ENCODE measurements around the gene NOLC1.

Gene NOLC1

DNA sequence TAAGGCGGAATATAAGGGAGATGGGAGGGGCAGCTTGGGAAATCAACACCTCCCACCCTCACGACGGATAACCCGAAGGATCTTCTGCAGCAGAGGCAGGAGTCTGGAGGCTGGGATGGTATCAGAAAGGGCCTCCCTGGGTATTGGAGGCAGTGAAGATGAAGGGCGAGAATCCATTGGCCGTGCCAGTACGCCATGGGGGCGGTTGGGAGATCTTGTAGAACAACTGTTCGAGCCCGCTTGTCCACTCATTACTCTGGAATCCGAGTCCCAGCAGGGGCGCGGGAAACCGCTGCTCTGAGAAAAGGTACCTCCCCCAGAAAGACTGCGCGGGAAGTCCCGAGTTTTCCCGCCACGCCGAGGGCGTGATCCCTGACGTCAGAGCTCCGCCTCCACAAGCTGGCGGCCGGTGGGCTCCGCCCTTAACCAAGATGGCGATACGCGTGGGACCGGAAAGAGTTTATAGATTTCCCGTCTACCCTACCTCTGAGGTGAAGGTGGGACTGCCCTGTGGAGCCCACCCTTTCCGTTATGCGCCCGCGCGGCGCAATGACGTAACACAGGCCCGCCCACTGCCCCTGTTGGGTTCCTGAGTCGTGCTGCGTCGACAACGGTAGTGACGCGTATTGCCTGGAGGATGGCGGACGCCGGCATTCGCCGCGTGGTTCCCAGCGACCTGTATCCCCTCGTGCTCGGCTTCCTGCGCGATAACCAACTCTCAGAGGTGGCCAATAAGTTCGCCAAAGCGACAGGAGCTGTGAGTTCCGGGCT is at the start of gene NOLC1:
NOLC1 (plus strand) TSS at position 616 of the 771 bp plus-strand sequence; CDS start at position 638, 22 bp downstream.
- DNase-seq, result peak; percentile 92

DNA sequence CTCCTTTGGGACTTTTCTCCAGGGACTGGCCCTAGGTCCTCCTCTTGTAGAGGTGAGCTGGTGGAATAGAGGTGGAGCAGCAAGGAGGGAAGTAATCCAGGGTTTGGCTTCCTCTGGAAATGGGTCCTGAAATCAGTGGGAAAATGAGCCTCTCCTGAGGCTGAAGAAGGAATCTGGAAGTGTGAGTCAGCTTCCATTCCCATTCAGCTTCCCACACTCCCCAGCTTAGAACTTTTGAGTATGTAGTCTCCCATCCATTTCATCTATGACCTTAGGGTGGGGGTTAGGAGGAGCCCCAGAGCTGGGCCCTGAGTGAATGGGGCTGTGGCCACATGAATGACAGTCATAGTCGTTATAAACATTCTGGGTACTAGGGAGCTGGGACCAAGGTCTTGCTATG is 49.8 kb upstream of the NOLC1 start:
- DNase-seq, result no peak

DNA sequence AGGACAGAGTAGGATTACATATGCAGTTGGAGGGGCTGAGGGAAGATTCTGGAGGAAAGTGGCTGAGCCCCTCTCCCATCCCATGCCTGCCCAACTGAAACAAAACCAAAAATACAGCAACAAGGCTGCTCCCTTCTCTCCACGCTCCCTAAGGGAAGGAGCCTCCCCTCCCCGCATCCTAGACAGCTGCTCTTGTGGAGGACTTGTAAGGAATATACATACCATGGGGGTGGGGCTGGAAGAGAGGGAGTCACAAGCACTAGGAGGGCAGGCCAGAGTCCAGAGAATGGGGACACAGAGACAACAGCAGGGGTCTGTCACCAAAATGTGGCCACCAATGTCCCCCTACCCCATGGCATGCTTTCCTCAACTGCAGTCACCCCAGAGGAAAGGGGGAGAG is 45.2 kb upstream of the NOLC1 start:
- DNase-seq, result no peak

DNA sequence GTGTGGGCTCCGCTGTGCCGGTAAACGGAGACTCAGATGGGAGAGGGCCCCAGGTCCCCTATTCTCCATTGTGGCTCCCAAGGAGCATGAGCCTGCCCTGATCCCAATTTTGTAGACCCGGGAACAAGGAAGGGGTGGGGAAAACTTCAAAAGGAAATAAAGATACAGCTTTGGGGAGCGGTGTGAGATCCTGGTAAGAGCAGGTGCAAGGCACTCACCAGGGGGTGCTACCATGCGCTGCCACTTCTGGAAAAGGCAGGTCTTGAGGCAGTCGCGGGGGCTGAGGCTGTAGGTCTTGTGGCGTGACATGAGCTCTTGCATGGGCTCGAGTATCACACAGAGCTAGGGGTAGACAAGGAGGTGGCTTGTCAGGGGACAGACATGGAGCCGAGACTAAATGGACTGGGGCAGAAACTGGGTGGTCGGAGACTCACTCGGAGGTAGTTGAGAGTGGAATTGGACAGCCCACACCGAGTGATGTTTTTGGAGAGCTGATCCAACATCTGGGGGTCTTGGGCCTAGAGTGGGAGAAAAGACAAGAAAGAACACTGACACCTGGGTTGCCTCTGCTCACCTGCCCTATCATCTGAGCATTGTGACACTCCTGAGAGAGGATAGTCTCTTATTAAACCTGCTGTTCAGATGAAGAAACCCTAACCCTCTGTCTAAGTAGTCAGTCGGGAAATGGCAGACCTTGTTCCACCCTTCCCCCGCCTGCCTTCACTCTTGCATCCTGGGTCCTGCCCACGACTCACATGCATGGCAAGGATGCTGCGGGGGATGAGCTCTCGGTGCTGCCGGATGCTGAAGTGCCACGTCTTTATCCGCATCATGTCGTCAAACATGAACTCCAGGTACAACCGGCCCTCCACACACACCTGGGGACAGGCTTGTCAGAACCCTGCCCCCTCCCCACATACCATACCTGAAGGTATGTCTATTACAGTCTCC is 42.7 kb upstream of the NOLC1 start:
- no peak for DNase-seq

DNA sequence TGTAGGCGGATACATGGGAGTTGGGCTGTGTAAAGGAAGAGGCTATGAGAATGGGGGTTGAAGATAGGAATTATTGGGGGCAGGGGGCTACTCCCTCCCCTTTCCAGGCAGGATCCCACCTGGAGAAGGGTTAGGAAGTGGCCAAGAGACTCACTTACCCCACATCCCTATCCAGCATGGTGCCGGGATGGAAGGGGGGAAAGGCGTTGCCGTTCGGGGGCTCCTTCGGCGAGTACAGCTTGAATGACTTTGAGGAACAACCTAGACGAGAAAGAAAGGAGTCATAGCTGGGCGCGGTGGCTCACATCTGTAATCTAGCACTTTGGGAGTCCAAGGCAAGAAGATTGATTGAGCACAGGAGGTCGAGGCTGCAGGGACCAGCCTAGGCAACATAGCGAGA is 40.9 kb upstream of the NOLC1 start:
- no peak for DNase-seq

DNA sequence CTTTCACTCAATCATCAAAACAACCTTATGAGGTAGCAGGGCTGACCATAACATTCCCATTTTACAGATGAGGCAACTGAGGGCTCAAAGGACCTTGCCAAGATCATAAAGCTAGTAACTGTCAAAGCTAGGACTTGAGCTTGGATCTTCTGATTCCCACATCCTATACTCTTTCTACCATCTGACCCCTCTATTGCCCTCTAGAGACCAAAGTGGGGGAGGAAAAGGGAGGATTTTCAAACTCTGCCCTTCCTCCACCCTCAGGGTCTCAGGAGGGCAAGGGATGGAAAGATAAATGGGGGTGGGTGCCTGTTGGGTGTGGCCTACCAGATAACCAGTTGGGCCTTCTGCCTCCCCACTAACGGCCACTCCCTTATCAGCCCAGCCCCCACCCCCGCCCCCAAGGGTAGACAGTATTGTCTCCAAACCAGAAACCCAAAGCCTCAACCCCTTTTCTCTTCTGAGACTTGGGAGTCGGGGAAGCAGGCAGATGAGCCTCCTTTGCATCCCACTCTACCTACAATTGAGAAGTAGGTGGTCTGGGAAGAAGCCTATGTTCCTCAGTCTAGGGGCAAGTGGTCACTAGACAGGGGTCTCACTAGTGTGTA is 39.9 kb upstream of the NOLC1 start:
- DNase-seq, result no peak

DNA sequence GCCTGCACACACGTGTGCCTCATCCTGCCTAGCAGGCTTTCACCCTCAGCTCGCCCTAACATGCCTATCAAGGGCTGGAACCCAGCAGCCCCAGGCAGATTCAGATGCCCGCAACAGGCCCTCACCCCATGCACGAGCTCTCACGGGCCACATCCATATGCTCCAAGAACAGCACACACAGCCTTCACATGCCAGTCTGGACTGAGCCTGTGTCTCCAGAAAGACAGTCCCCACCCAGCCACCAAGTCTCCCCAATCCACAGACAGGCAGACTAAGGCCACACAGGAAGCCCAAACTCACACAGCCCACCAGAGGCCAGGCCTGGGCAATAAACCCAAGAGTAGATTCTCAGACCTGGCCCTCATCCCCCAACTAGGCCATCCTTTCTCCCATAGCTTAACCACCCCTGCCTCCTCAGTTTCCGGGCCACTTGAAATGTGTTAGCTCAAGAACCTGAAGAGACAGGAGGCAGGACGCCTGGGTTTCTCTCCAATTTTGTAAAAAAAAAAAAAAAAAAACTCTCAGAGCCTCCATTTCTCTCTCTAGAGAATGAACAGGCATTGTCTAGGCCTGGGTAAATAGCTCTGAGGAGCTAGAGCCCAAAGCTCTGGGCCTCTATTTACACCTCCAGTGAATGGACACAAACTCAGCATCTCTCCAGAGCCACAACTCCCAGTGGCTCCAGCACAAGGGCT is 38.8 kb upstream of the NOLC1 start:
- DNase-seq, result peak; percentile 14

DNA sequence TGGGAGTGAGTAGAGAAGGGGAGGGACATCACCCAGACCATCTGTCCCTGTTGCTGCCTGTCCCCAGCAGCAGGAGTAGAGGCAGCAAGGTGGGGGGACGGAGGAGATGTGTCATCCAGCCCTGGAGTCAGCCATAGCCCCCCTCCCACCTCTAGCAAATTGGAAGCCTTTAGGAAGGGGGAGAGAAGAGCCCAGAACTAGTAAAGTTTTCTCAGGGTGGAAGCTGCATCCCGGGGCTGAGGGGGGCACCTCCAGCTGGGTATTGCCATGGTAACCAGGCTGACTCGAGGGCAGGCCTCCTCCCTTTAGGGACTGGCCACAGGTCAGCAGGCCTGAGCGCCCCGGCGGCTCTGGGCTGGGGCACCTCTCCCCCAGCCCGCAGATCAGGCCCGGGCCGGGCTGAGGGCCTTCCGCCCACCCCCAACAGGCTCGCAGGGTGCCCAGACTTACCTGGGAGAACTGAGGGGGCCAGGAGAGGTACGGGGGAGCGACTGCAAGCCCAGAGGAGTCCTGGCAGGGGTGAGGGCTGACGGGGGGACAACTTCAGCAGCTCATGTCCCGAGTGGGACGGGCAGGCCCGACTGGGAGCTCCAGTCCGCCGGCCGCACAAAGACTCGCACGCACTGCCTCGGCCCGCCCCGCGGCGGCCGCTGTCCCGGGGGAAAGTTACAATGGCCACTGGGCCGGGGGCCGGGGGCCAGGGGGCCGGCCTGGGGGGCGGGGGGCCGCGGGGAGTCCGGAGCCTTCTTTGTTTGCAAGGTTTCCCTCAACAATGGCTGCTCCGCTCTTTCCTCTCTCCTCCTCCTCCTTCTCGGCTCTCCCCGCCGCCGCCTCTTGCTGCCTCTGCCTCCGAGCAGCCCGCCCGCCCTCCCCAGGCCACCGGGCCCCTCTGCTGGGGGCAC is 38.0 kb upstream of the NOLC1 start:
- no peak for DNase-seq

DNA sequence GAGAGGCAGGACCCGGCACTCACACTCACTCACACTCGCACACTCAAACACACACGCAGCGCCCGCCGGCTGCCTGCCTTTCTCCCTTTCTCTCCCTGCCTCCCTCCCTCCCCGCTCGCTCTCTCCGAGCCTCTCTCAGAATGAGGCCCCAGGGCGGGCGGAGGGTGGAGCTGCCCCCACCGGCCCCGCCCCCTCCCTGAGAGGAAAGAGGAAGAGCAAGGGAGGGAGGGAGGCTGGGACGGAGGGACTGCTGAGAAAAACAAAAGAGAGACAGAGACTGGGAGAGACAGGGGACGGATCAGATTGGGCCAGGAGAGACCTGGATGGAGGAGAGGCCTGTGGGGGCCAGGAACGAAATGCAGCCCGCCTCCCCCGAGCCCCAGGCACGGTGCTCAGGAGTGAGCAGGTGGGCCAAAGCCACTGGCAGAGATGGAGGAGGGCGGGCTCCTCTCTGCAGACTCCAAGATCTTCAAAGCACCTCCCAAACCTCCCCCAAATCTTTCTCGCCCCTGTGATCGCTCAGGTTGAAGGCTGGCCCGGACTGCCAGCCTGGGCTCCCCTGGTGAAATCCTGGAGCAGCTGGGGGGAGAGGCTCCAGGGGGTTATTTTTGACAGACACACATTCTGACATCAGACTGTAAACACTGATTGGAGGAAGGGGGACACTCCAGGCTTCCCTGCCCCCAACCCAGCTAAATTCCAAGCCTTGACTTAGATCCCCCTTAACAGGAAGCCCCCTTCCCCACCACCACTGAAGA is 37.1 kb upstream of the NOLC1 start:
- peak; percentile 67 for DNase-seq

DNA sequence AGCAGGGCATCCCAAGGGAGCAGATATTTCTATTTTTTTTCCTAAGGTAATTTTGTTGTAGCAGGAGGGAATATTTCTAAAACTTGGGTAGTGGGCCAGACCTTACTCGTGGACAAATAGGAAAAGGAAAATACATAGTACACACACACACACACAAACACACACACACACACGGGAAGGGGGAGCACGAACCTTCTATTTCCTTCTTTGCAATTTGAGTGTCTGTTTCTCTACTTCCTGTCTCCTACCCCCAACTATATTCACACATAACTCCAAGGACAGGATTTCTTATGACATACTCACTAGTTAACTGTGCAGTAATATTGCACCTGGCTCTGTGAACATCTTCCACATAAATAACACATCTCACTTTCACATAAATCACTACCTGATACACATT is 36.4 kb upstream of the NOLC1 start:
- DNase-seq, result peak; percentile 20

DNA sequence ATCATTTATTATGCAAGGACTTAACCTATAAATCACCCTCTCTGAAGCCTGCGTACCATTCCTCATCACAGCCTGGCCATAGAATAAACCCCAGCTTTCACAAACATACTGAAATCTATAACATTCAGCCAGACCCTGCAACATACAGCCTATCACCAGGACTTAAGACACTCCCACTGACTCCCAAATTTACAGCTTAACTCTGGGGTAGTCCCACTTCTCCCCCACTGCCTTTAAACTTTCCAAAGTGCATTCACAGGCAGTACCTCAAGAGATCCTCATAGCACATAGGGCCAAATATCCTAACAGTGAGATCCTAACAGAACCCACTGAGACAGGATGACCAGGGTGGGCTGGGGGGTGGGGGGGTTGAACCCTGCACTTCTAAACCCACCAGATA is 35.5 kb upstream of the NOLC1 start:
- no peak for DNase-seq

DNA sequence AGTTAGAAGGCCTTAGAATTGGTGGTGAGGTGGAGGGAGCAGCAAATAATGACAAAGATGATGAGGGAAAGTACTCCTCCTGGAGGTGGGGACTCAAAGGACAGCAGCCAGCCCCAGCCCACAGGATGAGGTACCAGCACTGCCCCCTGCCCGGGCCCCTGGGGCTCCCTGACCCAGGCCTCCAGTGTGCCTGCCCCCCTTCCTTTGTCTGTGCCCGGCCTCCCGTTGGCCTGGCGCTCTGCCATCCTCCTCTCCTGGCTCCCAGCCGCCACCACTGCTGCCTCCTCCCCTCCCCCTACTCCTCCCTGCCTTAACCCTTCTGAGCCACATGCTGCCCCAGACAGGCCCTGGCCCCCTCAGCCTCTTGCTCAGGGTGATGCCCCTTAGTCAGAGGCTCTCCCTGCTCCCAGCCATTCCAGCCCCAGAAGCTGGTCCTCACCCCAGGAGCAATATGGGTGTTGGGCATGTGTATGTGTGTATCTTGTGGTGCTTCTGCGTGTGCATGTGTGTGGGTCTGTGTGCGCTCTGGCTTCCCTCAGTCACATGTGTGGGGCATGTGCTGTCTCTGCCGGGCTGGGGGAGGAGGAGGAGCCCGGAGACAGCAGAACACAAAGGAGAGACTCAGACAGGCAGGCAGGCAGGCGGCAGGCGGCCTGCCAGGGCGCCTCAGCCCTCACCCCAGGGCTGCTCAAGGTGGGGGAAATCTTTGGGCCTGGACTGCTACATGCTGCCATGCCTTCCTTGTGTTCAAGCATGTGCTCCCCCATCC is 34.6 kb upstream of the NOLC1 start:
- DNase-seq, result peak; percentile 53

DNA sequence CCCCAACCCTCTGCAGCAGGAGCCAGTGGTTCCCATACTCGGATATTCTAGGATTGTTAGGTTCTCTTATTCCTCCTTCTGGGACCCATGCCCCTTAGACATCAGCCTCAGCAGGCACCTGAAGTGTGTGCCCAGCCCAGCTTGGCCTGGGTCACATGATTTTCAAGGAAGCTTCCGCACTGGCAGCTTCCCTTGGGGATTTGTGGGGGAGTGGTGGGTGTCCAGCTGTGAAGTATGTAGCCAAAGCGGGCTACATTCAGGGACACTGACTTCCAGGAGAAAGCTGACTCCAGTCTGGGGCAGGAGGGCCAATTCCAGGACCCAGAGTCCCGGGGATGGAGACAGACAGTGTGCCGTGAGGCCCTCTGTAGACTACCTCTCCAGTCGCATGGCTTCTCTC is 33.3 kb upstream of the NOLC1 start:
- DNase-seq, result no peak

DNA sequence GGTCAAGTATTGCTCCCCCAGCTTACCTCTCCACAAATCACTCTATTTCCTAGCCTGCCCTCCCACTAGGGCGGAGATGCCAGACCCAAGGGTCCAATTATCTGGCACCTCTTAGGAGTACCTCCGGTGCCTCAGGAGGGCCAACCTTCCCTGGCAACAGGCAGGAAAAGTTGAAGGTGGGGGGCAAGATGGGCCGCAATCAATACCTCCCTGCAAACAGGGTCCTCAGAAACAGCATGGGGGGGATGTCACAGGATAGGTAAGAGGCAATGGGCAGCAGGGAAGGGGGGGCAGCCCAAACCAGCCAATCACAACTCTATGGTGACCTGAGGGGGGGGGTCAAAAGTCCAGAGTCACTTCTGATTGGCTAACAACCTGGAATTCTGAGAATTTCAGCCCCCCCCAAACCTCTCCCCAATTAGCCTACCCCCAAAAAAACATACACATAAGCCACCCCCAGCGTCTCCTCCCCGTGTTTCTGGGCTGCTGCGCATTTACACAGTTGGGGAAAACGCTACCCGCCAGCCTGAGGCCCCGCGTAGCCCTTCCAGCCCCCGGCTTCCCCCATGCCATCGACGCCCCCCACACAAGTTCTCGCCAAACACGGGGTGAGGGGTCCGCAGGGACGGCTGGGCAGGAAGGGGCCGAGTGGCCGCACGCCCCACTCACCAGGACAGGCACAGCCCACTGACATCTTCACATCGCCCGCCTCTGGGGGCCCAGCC is 32.6 kb upstream of the NOLC1 start:
- peak; percentile 52 for DNase-seq

DNA sequence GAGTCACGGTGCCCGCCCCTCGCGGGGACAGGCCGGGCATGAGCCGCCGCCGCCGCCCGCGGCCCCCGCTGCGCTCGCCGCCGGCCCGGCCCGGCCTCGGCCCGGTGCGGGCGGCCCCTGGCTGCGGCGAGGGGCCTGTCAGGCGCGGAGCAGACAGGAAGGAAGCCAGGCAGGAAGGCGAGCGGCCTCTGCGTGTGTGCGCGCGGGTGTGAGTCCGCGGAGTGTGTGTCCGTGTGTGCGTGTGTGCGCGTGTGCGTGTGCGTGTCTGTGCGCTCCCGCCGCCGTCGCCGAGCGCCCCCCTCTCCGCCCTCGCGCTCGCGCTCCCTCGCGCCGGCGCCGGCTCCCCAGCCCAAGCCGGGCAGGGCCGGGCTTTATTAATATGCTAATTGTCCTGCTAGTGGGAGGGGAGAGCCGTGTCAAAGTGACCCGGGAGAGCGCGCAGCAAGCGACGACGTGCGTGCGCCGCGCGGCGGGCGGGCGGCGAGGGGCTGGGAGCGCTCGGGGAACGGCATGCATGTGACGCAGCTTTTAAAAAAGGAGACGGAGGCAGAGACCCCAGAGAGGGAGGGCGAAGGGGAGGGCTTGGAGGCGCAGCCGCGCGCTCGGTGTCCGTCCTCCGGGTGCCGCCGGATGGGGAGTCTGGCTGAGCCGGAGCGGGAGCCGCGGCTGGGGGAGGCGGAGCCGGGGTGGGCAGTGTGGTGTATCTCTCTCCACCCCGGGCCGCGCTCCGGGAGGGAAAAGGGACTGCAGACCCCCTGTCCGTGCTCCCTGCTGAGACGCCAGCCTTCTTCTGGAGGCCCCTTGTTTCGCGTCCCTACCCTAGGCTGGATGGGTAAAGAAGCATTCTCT is 31.8 kb upstream of the NOLC1 start, which contains the start of gene LDB1:
LDB1 (minus strand) TSS at position 227 of the 849 bp plus-strand sequence. CDS start 258 bp downstream, outside the sequence.
- peak; percentile 63 for DNase-seq

DNA sequence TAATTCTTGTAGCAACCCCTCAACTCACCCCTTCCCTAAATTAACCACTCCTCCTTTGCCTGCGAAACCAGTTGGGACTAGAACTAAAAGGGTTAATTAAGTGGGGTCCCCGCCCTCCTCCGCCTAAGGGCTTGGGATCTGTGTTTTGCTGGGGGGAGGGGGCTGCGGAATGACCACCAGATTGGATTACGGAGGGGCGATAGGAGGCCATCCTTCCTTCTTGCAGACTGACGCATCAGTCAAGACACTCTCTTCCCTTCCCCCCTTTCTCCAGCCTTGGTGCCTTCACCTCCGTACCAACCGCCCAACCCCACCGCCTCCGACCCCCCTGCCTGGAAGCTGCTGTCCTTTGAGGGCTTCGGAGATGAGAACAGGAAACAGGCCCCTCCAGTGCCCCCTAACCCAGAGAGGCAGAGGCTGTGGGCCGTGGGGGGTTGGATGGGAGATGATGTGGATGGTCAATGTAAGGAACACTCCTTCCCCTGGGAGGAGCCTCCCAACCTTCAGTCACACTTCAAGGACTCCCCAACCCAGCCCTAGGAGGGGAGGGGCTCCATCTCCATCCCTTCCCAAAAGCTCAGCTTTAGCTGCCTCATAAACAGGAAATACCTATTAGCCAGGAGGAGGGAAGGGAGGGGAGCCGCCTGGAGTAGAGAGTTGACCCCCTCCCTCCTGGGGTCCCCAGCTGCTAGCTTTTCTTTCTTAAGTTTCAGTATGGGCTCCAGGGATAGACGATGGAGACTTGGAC is 31.0 kb upstream of the NOLC1 start:
- DNase-seq, result no peak

DNA sequence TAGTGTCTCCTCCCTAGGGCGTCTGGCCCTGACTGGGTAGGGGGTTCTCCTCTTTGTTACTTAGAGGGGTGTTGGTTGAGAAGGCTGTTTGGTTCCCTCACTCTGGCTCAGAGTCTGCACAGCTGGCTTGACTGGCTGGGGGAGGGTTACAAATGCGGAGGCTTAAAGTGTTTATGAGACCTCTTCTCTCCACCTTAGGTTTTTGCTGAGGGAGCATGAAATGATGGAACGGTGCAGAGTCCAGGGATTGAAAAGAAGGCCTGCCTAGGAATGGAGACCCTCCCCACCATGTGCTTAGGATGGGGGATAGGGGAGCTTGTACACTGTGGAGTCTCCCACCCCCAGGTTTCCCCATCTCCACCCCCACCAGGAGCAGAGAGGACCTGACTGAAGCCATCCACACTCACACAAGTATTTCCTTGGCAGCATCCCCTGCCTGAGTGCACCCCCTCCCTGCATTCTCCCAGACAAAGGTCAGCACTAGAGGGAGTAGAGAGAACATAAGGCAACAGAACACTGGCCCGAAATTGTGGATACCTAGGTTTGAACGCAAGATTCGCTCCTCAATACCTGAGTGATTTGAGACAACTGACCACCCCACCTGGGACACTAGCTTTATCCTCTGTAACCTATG is 30.3 kb upstream of the NOLC1 start:
- DNase-seq, result no peak

Data from KG1 (cell line).